Tibial nerve (tissue), 4 donors: ENCODE measurements around the gene GHRL. TPM values are rescaled to one million over a fixed set of nuclear protein-coding genes. Genes with fewer than 3 reads are reported as not detected.

ENCODE experiments used
- DNase-seq, 2 donors: peaks; one replicate each; pipeline ENCODE4 v3.0.0-alpha.2; 2019; ENCODE audit warnings: low spot score in 2 of 2
- H3K27ac ChIP-seq, 4 donors: fragments of 200-600 bp; sonication (generic) in 3 of 4; one replicate each; pipeline ENCODE4 v1.5.1; 2017 to 2019; ENCODE audit warnings: mild to moderate bottlenecking in 1 of 4
- H3K27me3 ChIP-seq, 2 donors: fragments of 200-600 bp; sonication (generic) in 1 of 2; one replicate each; pipeline versions ENCODE4 v1.5.1 to v1.6.0; 2017 to 2019
- H3K36me3 ChIP-seq, 3 donors: fragments of 200-600 bp; sonication (generic); one replicate each; pipeline ENCODE4 v1.5.1; 2018 to 2019
- H3K4me1 ChIP-seq, 4 donors: fragments of 200-600 bp; sonication (generic) in 3 of 4; one replicate each; pipeline ENCODE4 v1.5.1; 2017 to 2019
- H3K4me3 ChIP-seq, 4 donors: fragments of 200-600 bp; sonication (generic) in 3 of 4; one replicate each; pipeline ENCODE4 v1.5.1; 2017 to 2019; ENCODE audit warnings: mild to moderate bottlenecking in 1 of 4, moderate library complexity in 1 of 4
- H3K9me3 ChIP-seq, 4 donors: fragments of 200-600 bp; sonication (generic) in 3 of 4; one replicate each; pipeline ENCODE4 v1.5.1; 2017 to 2019
- CTCF ChIP-seq, 5 experiments: fragments of 200-600 bp in 3 of 5; fragments of 450-650 bp in 2 of 5; sonication (generic) in 3 of 5; IDR thresholded peaks; one replicate each; pipeline ENCODE4 v1.5.1; 2016 to 2019; ENCODE audit warnings: antibody characterized with exemption in 5 of 5, mild to moderate bottlenecking in 3 of 5, moderate library complexity in 2 of 5
- EP300 ChIP-seq, 2 donors: sonication (generic); formaldehyde crosslinking; IDR thresholded peaks; one replicate each; pipeline ENCODE4 v1.6.1; 2017; ENCODE audit warnings: antibody characterized with exemption in 2 of 2, mild to moderate bottlenecking in 1 of 2
- POLR2A ChIP-seq, 2 donors: fragments of 450-650 bp; IDR thresholded peaks; one replicate each; pipeline ENCODE4 v1.6.1; 2017; ENCODE audit warnings: antibody characterized with exemption in 2 of 2, mild to moderate bottlenecking in 2 of 2, moderate library complexity in 2 of 2
- WGBS, 2 donors: methylation state at CpG; one replicate each; pipeline ENCODE4 v1.1.5; 2018; 5-methylcytosine and 5-hydroxymethylcytosine counted together
- total RNA-seq, 4 donors: library from RNA; depleted of rRNA; stranded (reverse); fragments of >200 nt; gene quantifications; one replicate each; pipeline ENCODE4 v1.1.0, GENCODE V29; 2016

Gene GHRL
- total RNA-seq, 4 donors from 2014 or later, result 0.60 to 3.7 (median 2.9) TPM; not detected in 1

GRCh38 chr3:10308678-10309077 lies 15.9 kb upstream of the GHRL start:
- no peak for DNase-seq
- Histone ChIP-seq H3K9me3 (no peaks in the 10 kb centered on the region), H3K4me1 (no peaks in the 10 kb centered on the region), H3K4me3 (no peak overlapping the region), H3K27me3 (no peaks in the 10 kb centered on the region), H3K36me3 (peaks cover 10 to 94% (median 26%) of the 10 kb centered on the region in 3 donors), H3K27ac (no peak overlapping the region)
- no peak for TF ChIP-seq EP300 (IDR thresholded peaks at IDR 0.05)
- 91 to 93% methylated on average over 7 of the region's 7 CpGs for WGBS, 2 donors

GRCh38 chr3:10306156-10306555 lies 13.4 kb upstream of the GHRL start:
- Histone ChIP-seq H3K36me3 (peaks cover 10 to 94% (median 24%) of the 10 kb centered on the region in 3 donors), H3K9me3 (no peaks in the 10 kb centered on the region), H3K27me3 (no peaks in the 10 kb centered on the region), H3K4me3 (no peak overlapping the region), H3K4me1 (no peaks in the 10 kb centered on the region), H3K27ac (no peak overlapping the region)
- no peak for DNase-seq
- no peak for TF ChIP-seq POLR2A (IDR thresholded peaks at IDR 0.05)
- TF ChIP-seq CTCF (IDR thresholded peaks at IDR 0.05), result no peak
- TF ChIP-seq EP300 (IDR thresholded peaks at IDR 0.05), result no peak
- 87 to 91% methylated on average over 3 of the region's 3 CpGs for WGBS, 2 donors

- WGBS, 2 donors, result 92 to 96% methylated on average over 4 of the region's 4 CpGs
- no peaks in the 10 kb centered on the region for H3K27me3 ChIP-seq
- TF ChIP-seq EP300 (IDR thresholded peaks at IDR 0.05) (no peak), POLR2A (IDR thresholded peaks at IDR 0.05) (no peak), CTCF (IDR thresholded peaks at IDR 0.05) (no peak)
- no peak for DNase-seq
- no peaks in the 10 kb centered on the region for H3K4me1 ChIP-seq
- H3K4me3 ChIP-seq, result no peak overlapping the region
- H3K27ac ChIP-seq, result no peak overlapping the region
- H3K9me3 ChIP-seq, result no peaks in the 10 kb centered on the region
- H3K36me3 ChIP-seq, result peaks cover 10 to 94% (median 20%) of the 10 kb centered on the region in 3 donors
These were observed 12.7 kb upstream of the GHRL start for GRCh38 chr3:10305331-10305902.

- H3K27ac ChIP-seq, result no peak overlapping the region
- H3K9me3 ChIP-seq, result no peaks in the 10 kb centered on the region
- no peaks in the 10 kb centered on the region for H3K27me3 ChIP-seq
- no peak overlapping the region for H3K4me3 ChIP-seq
- no peak for DNase-seq
- H3K36me3 ChIP-seq, result peaks cover 10 to 94% (median 20%) of the 10 kb centered on the region in 3 donors
- H3K4me1 ChIP-seq, result no peaks in the 10 kb centered on the region
- no peak for TF ChIP-seq CTCF (IDR thresholded peaks at IDR 0.05)
- no peak for TF ChIP-seq EP300 (IDR thresholded peaks at IDR 0.05)
- TF ChIP-seq POLR2A (IDR thresholded peaks at IDR 0.05), result no peak
- WGBS, 2 donors, result 81 to 93% methylated on average over 8 of the region's 8 CpGs
These were observed 12.2 kb upstream of the GHRL start for GRCh38 chr3:10304905-10305304.

GRCh38 chr3:10303785-10304184 lies 11.0 kb upstream of the GHRL start:
- Histone ChIP-seq H3K27ac (no peak overlapping the region), H3K9me3 (no peaks in the 10 kb centered on the region), H3K4me3 (no peak overlapping the region), H3K27me3 (no peaks in the 10 kb centered on the region), H3K4me1 (no peaks in the 10 kb centered on the region), H3K36me3 (peaks cover 10 to 96% (median 20%) of the 10 kb centered on the region in 3 donors)
- no peak for DNase-seq
- WGBS, 2 donors, result 72 to 85% methylated on average over 8 of the region's 8 CpGs
- TF ChIP-seq EP300 (IDR thresholded peaks at IDR 0.05) (no peak), CTCF (IDR thresholded peaks at IDR 0.05) (no peak), POLR2A (IDR thresholded peaks at IDR 0.05) (no peak)
